Mucosa of descending colon (tissue), 3 donors: ENCODE results near the gene ZNF469. TPM values are rescaled to one million over a fixed set of nuclear protein-coding genes. Genes with fewer than 3 reads are reported as not detected.
A peak's percentile ranks its signal among the peaks of the same experiment; 100 is the strongest.

Experiments
- ATAC-seq: fragments of 200-7000 bp; cut with Tn5 transposase; one replicate; pipeline ENCODE4 v1.9.1; 2020; ENCODE audit warnings: mild to moderate bottlenecking, moderate library complexity
- DNase-seq, 3 donors: peaks; one replicate each; pipeline ENCODE4 v3.0.0-alpha.2; 2020
- H3K36me3 ChIP-seq: fragments of 200-600 bp; one replicate; pipeline ENCODE4 v1.8.0; 2021; ENCODE audit warnings: low read depth, mild to moderate bottlenecking
- H3K4me1 ChIP-seq: fragments of 200-600 bp; one replicate; pipeline ENCODE4 v1.8.0; 2021; ENCODE audit warnings: low read depth, mild to moderate bottlenecking
- H3K4me3 ChIP-seq: fragments of 200-600 bp; one replicate; pipeline ENCODE4 v1.8.0; 2021; ENCODE audit warnings: mild to moderate bottlenecking
- H3K9me3 ChIP-seq: fragments of 200-600 bp; one replicate; pipeline ENCODE4 v1.8.0; 2021; ENCODE audit warnings: mild to moderate bottlenecking
- CTCF ChIP-seq: fragments of 200-600 bp; IDR thresholded peaks from one replicate; pipeline ENCODE4 v1.8.0; 2022; ENCODE audit warnings: antibody characterized with exemption, mild to moderate bottlenecking
- intact Hi-C, 2 donors: fragments of 100-400 bp; cut with DNase I in 1 of 2; cut with micrococcal nuclease in 1 of 2; formaldehyde crosslinking; loops; one replicate each; pipeline versions ENCODE4 v1.11.0 to v1.11.1; 2022; cut with DNase I, micrococcal nuclease
- long read RNA-seq, 2 donors: library from polyadenylated mRNA; unstranded; transcript quantifications; one replicate each; pipeline ENCODE4 v2.0.0, GENCODE V29; 2019 to 2021
- total RNA-seq, 3 donors: library from RNA; stranded (reverse); fragmentation: NEBNext Ultra II Directional in 2 of 3; extraction: Animal tissue kit (Norgen Biotek cat#: 25700) in 2 of 3; gene quantifications; one replicate each; pipeline versions ENCODE4 v1.2.1 to v1.2.4, GENCODE V29; 2021 to 2023
- donor health status: DM: no; HTN: no; CAD: no; lungs with moderate emphysema.
- donor health status: DM: no; HTN: no; CAD: no.
- donor health status: DM: no; HTN: yes; CAD: no.

Gene ZNF469, protein sequence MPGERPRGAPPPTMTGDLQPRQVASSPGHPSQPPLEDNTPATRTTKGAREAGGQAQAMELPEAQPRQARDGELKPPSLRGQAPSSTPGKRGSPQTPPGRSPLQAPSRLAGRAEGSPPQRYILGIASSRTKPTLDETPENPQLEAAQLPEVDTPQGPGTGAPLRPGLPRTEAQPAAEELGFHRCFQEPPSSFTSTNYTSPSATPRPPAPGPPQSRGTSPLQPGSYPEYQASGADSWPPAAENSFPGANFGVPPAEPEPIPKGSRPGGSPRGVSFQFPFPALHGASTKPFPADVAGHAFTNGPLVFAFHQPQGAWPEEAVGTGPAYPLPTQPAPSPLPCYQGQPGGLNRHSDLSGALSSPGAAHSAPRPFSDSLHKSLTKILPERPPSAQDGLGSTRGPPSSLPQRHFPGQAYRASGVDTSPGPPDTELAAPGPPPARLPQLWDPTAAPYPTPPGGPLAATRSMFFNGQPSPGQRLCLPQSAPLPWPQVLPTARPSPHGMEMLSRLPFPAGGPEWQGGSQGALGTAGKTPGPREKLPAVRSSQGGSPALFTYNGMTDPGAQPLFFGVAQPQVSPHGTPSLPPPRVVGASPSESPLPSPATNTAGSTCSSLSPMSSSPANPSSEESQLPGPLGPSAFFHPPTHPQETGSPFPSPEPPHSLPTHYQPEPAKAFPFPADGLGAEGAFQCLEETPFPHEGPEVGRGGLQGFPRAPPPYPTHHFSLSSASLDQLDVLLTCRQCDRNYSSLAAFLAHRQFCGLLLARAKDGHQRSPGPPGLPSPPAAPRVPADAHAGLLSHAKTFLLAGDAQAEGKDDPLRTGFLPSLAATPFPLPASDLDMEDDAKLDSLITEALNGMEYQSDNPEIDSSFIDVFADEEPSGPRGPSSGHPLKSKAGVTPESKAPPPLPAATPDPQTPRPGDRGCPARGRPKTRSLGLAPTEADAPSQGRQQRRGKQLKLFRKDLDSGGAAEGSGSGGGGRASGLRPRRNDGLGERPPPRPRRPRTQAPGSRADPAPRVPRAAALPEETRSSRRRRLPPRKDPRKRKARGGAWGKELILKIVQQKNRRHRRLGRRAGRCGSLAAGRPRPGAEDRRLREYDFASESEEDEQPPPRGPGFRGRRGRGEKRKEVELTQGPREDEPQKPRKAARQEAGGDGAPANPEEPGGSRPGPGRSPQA (N-terminal part only)
- 1 to 10 TPM in 1 of 3 donors, under 1 TPM in 2; 0.35 to 1.4 (median 0.51) TPM for total RNA-seq
- long read RNA-seq, donor 1, full-length matches to known transcripts = 2 of 2 reads
- long read RNA-seq, donor 1, partial matches to known transcripts = 0 of 2 reads
- long read RNA-seq, donor 1, other reads (novel, unspliced or antisense) = 0 of 2 reads
- long read RNA-seq, donor 2 = 0 reads

- ATAC-seq = peak; percentile 50
- TF ChIP-seq CTCF = no peak
- Histone ChIP-seq H3K9me3 (no peaks in the 10 kb centered on the region), H3K36me3 (no peaks in the 10 kb centered on the region), H3K4me3 (no peak within 1 kb of the TSS), H3K4me1 (peaks cover 6% of the 10 kb centered on the region)
- intact Hi-C loops = no loop called here
- DNase-seq = peak in 2 of 3 donors; percentile 33 to 41
These were observed at the start of gene ZNF469 for GRCh38 chr16:88382491-88383400. Gene ZNF469, plus strand, starts transcription at chr16:88382959. Its CDS starts 44,512 bp downstream, at chr16:88427471.

DNA sequence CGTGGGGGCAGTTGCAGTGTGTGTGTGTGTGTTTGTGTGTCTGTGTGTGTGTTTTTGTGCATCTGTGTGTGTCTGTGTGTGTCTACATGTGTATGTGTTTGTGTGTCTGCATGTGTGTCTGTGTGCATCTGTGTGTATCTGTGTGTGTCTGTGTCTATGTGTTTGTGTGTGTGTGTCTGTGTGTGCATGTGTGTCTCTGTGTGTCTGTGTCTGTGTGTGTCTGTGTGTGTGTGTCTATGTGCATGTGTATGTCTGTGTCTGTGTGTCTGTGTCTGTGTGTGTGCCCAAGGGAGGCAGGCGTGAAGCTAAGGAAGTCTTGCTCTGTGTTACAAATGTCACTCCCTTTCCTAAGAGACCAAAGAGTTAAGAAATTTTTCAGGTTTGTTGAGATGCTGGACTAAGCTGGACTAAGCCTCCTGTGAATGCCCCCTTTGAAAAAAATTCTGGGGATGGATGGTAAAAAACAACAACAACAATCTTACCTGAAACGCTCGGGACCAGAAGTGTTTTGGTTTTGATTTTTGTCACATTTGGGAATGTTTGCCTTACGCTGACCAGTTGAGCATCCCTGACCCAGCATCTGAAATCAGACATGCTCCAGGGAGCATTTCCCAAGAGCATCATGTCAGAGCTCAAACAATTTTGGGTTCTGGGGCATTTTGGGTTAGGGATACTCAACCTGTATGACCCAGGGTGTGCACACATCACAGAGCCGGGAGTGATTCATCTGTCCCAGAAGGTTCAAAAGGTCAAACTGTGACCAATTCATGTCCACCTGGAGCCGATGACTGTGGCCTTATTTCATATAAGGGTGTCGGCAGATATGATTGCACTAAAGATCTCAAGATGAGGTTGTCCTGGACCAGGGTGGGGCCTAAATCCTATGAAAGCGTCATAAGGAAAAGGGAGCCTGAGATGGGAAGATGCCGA lies 48.6 kb upstream of the ZNF469 start:
- no peaks in the 10 kb centered on the region for H3K4me1 ChIP-seq
- no peak for TF ChIP-seq CTCF
- no peaks in the 10 kb centered on the region for H3K9me3 ChIP-seq
- H3K4me3 ChIP-seq = no peak overlapping the region
- intact Hi-C loops = no loop called here
- ATAC-seq (no peak), DNase-seq (no peak)
- H3K36me3 ChIP-seq = no peaks in the 10 kb centered on the region

DNA sequence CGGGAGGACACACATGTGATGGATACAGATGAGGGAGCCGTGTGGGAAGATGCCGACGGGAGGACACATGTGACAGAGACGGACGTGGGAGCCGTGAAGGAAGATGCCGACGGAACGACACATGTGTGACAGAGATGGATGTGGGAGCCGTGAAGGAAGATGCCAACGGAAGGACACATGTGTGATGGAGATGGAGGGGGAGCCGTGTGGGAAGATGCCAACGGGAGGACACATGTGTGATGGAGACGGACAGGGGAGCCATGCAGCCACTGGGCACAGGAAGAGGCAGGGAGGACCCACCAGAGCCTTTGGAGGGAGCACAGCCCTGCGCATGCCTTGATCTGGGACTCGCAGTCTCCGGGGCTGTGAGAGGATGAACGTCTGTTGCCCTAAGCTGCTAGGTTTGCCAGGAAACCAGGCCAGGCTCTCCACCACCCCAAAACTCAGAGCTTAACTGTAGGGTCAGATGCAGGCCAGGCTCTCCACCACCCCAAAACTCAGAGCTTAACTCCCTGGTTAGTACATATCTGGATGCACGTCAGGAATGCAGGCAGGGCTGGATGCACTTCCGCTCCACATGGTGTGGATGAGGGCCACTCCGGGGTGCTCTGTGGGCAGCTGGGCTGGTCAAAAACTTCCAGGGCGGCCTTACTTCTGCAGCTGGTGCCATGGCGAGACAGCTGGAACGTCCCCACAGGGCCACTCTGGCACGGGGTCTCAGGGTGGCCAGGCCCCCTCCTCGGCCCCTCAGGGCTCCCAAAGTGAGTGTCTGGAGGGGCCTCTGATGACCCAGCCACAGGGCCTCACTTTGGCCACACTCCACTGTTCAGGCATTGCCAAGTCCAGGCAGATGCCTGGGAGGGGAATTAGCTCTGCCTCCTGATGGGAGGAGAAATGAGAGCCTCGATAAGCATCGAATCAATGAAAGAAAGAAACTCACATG lies 47.7 kb upstream of the ZNF469 start:
- no peaks in the 10 kb centered on the region for H3K4me1 ChIP-seq
- DNase-seq = no peak
- intact Hi-C loops = no loop called here
- ATAC-seq = no peak
- no peak overlapping the region for H3K4me3 ChIP-seq
- no peak for TF ChIP-seq CTCF
- no peaks in the 10 kb centered on the region for H3K36me3 ChIP-seq
- no peaks in the 10 kb centered on the region for H3K9me3 ChIP-seq

DNA sequence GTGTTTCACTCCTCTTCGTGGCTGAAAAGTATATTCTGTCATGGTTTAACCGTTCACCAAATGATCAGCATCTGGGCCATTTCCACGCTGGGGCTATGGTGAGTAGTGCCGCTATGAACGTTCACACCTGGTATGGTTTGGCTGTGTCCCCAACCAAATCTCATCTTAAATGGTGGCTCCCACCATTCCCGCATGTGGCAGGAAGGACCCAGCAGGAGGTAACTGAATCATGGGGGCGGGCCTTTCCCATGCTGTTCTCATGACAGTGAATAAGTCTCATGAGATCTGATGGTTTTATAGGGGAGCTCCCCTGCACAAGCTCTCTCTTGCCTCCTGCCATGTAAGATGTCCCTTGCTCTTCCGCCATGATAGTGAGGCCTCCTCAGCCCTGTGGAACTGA lies 45.7 kb upstream of the ZNF469 start:
- no peaks in the 10 kb centered on the region for H3K4me1 ChIP-seq
- no peaks in the 10 kb centered on the region for H3K9me3 ChIP-seq
- TF ChIP-seq CTCF = no peak
- ATAC-seq (no peak), DNase-seq (peak in 1 of 3 donors; percentile 12)
- intact Hi-C loops = no loop called here
- no peaks in the 10 kb centered on the region for H3K36me3 ChIP-seq
- H3K4me3 ChIP-seq = no peak overlapping the region
